CD4-positive, alpha-beta T cell (primary cell): ENCODE results near the gene KLHL3. TPM values are rescaled to one million over a fixed set of nuclear protein-coding genes. Genes with fewer than 3 reads are reported as not detected.

Experiments used
- ATAC-seq: fragments of 200-7000 bp; cut with Tn5 transposase; one replicate; pipeline ENCODE4 v1.10.0; 2022; ENCODE audit warnings: mild to moderate bottlenecking; ENCODE audit not compliant: poor library complexity
- CTCF ChIA-PET: fragments of 350-600 bp; sonication (Branson Sonifier 250); formaldehyde crosslinking; loops from one replicate; lab custom pipeline; 2021; ENCODE audit warnings: antibody characterized with exemption, inconsistent platforms; lab: Charles Lee
- POLR2A ChIA-PET: fragments of 350-600 bp; sonication (Branson Sonifier 250); formaldehyde crosslinking; loops from one replicate; lab custom pipeline; 2021; ENCODE audit warnings: antibody characterized with exemption, inconsistent platforms; lab: Charles Lee
- DNase-seq, 14 experiments: peaks; one replicate each; pipeline ENCODE4 v3.0.0-alpha.2; 2013 to 2020; ENCODE audit warnings: mixed read lengths in 2 of 14
- H3K27ac ChIP-seq, 2 donors: one replicate each; pipeline versions ENCODE4 v1.5.1 to v1.7.0; 2013; ENCODE audit warnings: low read length in 2 of 2, low read depth in 1 of 2, mild to moderate bottlenecking in 1 of 2
- H3K27me3 ChIP-seq, 2 experiments: 1 replicate in 1 of 2; 2 replicates in 1 of 2; pipeline versions ENCODE4 v1.6.1 to v1.7.0; 2013; ENCODE audit warnings: low read length in 2 of 2, control low read depth in 1 of 2, mild to moderate bottlenecking in 1 of 2, moderate library complexity in 1 of 2; ENCODE audit not compliant: insufficient read depth in 2 of 2, control insufficient read depth in 1 of 2
- H3K36me3 ChIP-seq: one replicate; pipeline ENCODE4 v1.6.1; 2013; ENCODE audit warnings: low read length, control low read depth; ENCODE audit not compliant: insufficient read depth
- H3K4me1 ChIP-seq: one replicate; pipeline ENCODE4 v1.6.1; 2013; ENCODE audit warnings: low read length, control low read depth; ENCODE audit not compliant: insufficient read depth
- H3K4me3 ChIP-seq: one replicate; pipeline ENCODE4 v1.5.1; 2013; ENCODE audit warnings: mild to moderate bottlenecking, low read length, moderate library complexity
- H3K9me3 ChIP-seq, 2 experiments: 1 replicate in 1 of 2; 2 replicates in 1 of 2; pipeline versions ENCODE4 v1.6.1 to v1.7.0; 2013; ENCODE audit warnings: low read length in 2 of 2, mild to moderate bottlenecking in 2 of 2, control low read depth in 1 of 2, moderate library complexity in 1 of 2; ENCODE audit not compliant: control insufficient read depth in 1 of 2, insufficient read depth in 1 of 2
- H3K27ac Mint-ChIP-seq: one replicate; pipeline ENCODE4 v1.8.0; 2020; ENCODE audit warnings: mixed read lengths
- H3K27me3 Mint-ChIP-seq: one replicate; pipeline ENCODE4 v1.8.0; 2021; ENCODE audit warnings: mixed read lengths
- H3K36me3 Mint-ChIP-seq: one replicate; pipeline ENCODE4 v1.8.0; 2021; ENCODE audit warnings: low read depth, mixed read lengths
- H3K4me1 Mint-ChIP-seq: one replicate; pipeline ENCODE4 v1.8.0; 2021; ENCODE audit warnings: low read depth, mixed read lengths
- H3K4me3 Mint-ChIP-seq: one replicate; pipeline ENCODE4 v1.8.0; 2020; ENCODE audit warnings: mild to moderate bottlenecking, mixed read lengths
- H3K9me3 Mint-ChIP-seq: one replicate; pipeline ENCODE4 v1.8.0; 2020; ENCODE audit warnings: mixed read lengths
- CTCF ChIP-seq: fragments of 200-600 bp; IDR thresholded peaks from one replicate; pipeline ENCODE4 v1.8.0; 2022; ENCODE audit warnings: antibody characterized with exemption, mild to moderate bottlenecking
- intact Hi-C, 2 experiments: fragments of 100-400 bp; cut with DNase I in 1 of 2; cut with micrococcal nuclease in 1 of 2; formaldehyde crosslinking; loops; one replicate each; pipeline versions ENCODE4 v1.15.1 to v1.9.0; 2023 to 2025; cut with DNase I, micrococcal nuclease
- total RNA-seq, 174 experiments: library from RNA in 2 of 174; stranded (reverse) in 2 of 174; gene quantifications; one replicate each; pipeline ENCODE4 v1.2.3 and lab custom pipeline; 2021 to 2026

The KLHL3 gene
- total RNA-seq, 2 experiments from 2014 or later: 22.0 to 25.9 TPM

- Mint-ChIP-seq H3K9me3 (no peaks in the 10 kb centered on the region), H3K27me3 (peaks cover 60% of the 10 kb centered on the region), H3K27ac (no peak overlapping the region), H3K4me1 (no peaks in the 10 kb centered on the region), H3K4me3 (no peak overlapping the region), H3K36me3 (no peaks in the 10 kb centered on the region)
- DNase-seq (no peak), ATAC-seq (no peak)
- ChIA-PET CTCF (no interaction called here), POLR2A (no interaction called here)
- Histone ChIP-seq H3K27ac (no peak overlapping the region), H3K4me1 (no peaks in the 10 kb centered on the region), H3K9me3 (peaks cover 0 to 3% of the 10 kb centered on the region in 2 experiments), H3K27me3 (peaks cover 0 to 6% of the 10 kb centered on the region in 2 experiments), H3K36me3 (no peaks in the 10 kb centered on the region), H3K4me3 (no peak overlapping the region)
- TF ChIP-seq CTCF: no peak
- intact Hi-C loops: no loop called here
These were observed 143.6 kb downstream of the KLHL3 start for GRCh38 chr5:137592317-137592716.

DNA sequence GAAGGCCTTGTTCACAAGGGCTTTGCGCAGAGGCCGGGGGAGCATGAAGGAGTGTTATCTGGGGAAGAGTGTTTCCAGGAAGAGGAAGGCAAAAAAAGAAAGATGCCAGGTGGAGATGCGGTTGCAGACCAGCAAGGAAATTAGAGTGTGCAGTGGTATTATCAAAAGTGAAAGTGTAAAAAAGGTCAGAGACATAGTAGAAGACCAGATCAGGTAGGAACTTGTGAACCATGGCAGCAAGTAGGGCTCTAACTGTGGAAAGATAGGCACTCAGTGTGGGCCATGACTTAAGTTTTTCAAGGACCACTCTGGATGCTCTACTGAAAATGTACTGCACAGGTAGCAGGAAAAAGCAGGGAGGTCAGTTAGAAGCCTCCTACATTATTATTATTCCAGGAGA, 146.7 kb downstream of the KLHL3 start:
- H3K9me3 Mint-ChIP-seq: no peaks in the 10 kb centered on the region
- H3K36me3 ChIP-seq: no peaks in the 10 kb centered on the region
- no peak overlapping the region for H3K4me3 ChIP-seq
- no peak overlapping the region for H3K27ac Mint-ChIP-seq
- peaks cover 0 to 3% of the 10 kb centered on the region in 2 experiments for H3K9me3 ChIP-seq
- H3K4me3 Mint-ChIP-seq: no peak overlapping the region
- no peak for ATAC-seq
- no peak overlapping the region for H3K27ac ChIP-seq
- TF ChIP-seq CTCF: no peak
- H3K4me1 ChIP-seq: no peaks in the 10 kb centered on the region
- no peaks in the 10 kb centered on the region for H3K4me1 Mint-ChIP-seq
- CTCF ChIA-PET: no interaction called here
- POLR2A ChIA-PET: no interaction called here
- H3K27me3 Mint-ChIP-seq: peaks cover 58% of the 10 kb centered on the region
- DNase-seq: no peak
- no peaks in the 10 kb centered on the region for H3K36me3 Mint-ChIP-seq
- H3K27me3 ChIP-seq: peaks cover 0 to 7% of the 10 kb centered on the region in 2 experiments
- intact Hi-C loops: no loop called here

GRCh38 chr5:137587919-137588318, 148.0 kb downstream of the KLHL3 start:
- H3K27ac Mint-ChIP-seq: no peak overlapping the region
- Histone ChIP-seq H3K9me3 (peaks cover 0 to 3% of the 10 kb centered on the region in 2 experiments), H3K4me1 (no peaks in the 10 kb centered on the region), H3K4me3 (no peak overlapping the region), H3K36me3 (no peaks in the 10 kb centered on the region), H3K27ac (no peak overlapping the region), H3K27me3 (peaks cover 0 to 10% of the 10 kb centered on the region in 2 experiments)
- H3K36me3 Mint-ChIP-seq: no peaks in the 10 kb centered on the region
- no peaks in the 10 kb centered on the region for H3K4me1 Mint-ChIP-seq
- no peak for TF ChIP-seq CTCF
- peaks cover 50% of the 10 kb centered on the region for H3K27me3 Mint-ChIP-seq
- no peak for DNase-seq
- CTCF ChIA-PET: no interaction called here
- intact Hi-C loops: no loop called here
- POLR2A ChIA-PET: no interaction called here
- no peak for ATAC-seq
- no peaks in the 10 kb centered on the region for H3K9me3 Mint-ChIP-seq
- no peak overlapping the region for H3K4me3 Mint-ChIP-seq
